Measurements from ENCODE around the gene APOBEC3F. TPM values are rescaled to one million over a fixed set of nuclear protein-coding genes. Genes with fewer than 3 reads are reported as not detected.
"Not testable (repeated sequence)": the region's sequence is repeated elsewhere in the genome, so short reads cannot be mapped to it uniquely, and the experiment has no call there.

Gene APOBEC3F
- total and polyA plus RNA-seq, 3 experiments from 2014 or later, result 20.5 to 30.1 (median 28.4) TPM

GRCh38 chr22:39077912-39078311 is 37.2 kb downstream of the APOBEC3F start:
- Histone ChIP-seq H3K4me1 (ENCODE audit: insufficient read depth, low read length) (peaks cover 46% of the 10 kb centered on the region), H3K27ac (ENCODE audit: low read depth, low read length) (peak overlapping the region; percentile 86), H3K36me3 (ENCODE audit: insufficient read depth, low read length) (peaks cover 23% of the 10 kb centered on the region), H3K4me3 (ENCODE audit: low read length) (peak overlapping the region; percentile 89)
- H3K27ac Mint-ChIP-seq, result peak overlapping the region; percentile 95 to 100 (median 98)
- H3K27me3 ChIP-seq (ENCODE audit: insufficient read depth, low read length, poor library complexity, severe bottlenecking); H3K9me3 ChIP-seq (ENCODE audit: low read length); H3K9me3 Mint-ChIP-seq; DNase-seq; H3K27me3 Mint-ChIP-seq: not testable (repeated sequence)
- peaks cover 13 to 52% (median 24%) of the 10 kb centered on the region in 3 donors for H3K36me3 Mint-ChIP-seq
- POLR2A ChIA-PET, result interaction anchor here (1.6 kb wide), 1 partner anchor 21 kb away, joined by 7 read pairs; no protein-coding TSS in a partner anchor
- peak overlapping the region; percentile 84 to 98 (median 93) for H3K4me3 Mint-ChIP-seq
- peaks cover 47 to 64% (median 56%) of the 10 kb centered on the region in 3 donors for H3K4me1 Mint-ChIP-seq
- CTCF ChIA-PET, result interaction anchor here (1.4 to 1.5 kb wide), 5 partner anchors 17 to 208 kb away, joined by 4 to 5 read pairs (median 4); no protein-coding TSS in a partner anchor

- Mint-ChIP-seq H3K9me3 (no peaks in the 10 kb centered on the region), H3K36me3 (peaks cover 13 to 56% (median 24%) of the 10 kb centered on the region in 3 donors), H3K4me1 (peaks cover 52 to 68% (median 60%) of the 10 kb centered on the region in 3 donors), H3K27ac (peak overlapping the region; percentile 95 to 100 (median 98)), H3K4me3 (peak overlapping the region; percentile 84 to 98 (median 93)), H3K27me3 (peaks cover 0 to 1% of the 10 kb centered on the region in 2 donors)
- Histone ChIP-seq H3K27ac (ENCODE audit: low read depth, low read length) (peak overlapping the region; percentile 86), H3K27me3 (ENCODE audit: insufficient read depth, low read length, poor library complexity, severe bottlenecking) (no peaks in the 10 kb centered on the region), H3K4me1 (ENCODE audit: insufficient read depth, low read length) (peaks cover 50% of the 10 kb centered on the region), H3K9me3 (ENCODE audit: low read length) (no peaks in the 10 kb centered on the region), H3K36me3 (ENCODE audit: insufficient read depth, low read length) (peaks cover 23% of the 10 kb centered on the region), H3K4me3 (ENCODE audit: low read length) (peak overlapping the region; percentile 89)
- POLR2A ChIA-PET, result interaction anchor here (1.6 kb wide), 1 partner anchor 20 kb away, joined by 7 read pairs; no protein-coding TSS in a partner anchor
- CTCF ChIA-PET, result interaction anchor here (1.4 to 1.6 kb wide), 6 partner anchors 12 to 208 kb away, joined by 3 to 5 read pairs (median 4); no protein-coding TSS in a partner anchor
- DNase-seq, result peak in 3 of 5 donors; percentile 31 to 63 (median 39)
Measured at GRCh38 chr22:39078329-39078728, 37.7 kb downstream of the APOBEC3F start.

GRCh38 chr22:39079054-39079637 is 38.5 kb downstream of the APOBEC3F start:
- H3K27ac Mint-ChIP-seq, result peak overlapping the region; percentile 95 to 100 (median 98)
- not testable (repeated sequence) for H3K9me3 ChIP-seq (ENCODE audit: low read length); H3K27me3 ChIP-seq (ENCODE audit: insufficient read depth, low read length, poor library complexity, severe bottlenecking); H3K27me3 Mint-ChIP-seq; H3K9me3 Mint-ChIP-seq
- H3K4me1 Mint-ChIP-seq, result peaks cover 56 to 76% (median 65%) of the 10 kb centered on the region in 3 donors
- POLR2A ChIA-PET, result interaction anchor here (0.6 to 1.0 kb wide), 3 partner anchors 11 to 324 kb away, joined by 3 to 6 read pairs (median 3); no protein-coding TSS in a partner anchor
- peak overlapping the region; percentile 86 for H3K27ac ChIP-seq (ENCODE audit: low read depth, low read length)
- CTCF ChIA-PET, result interaction anchor here (1.4 to 2.5 kb wide), 6 partner anchors 11 to 209 kb away, joined by 3 to 6 read pairs (median 4); no protein-coding TSS in a partner anchor
- peaks cover 13 to 65% (median 24%) of the 10 kb centered on the region in 3 donors for H3K36me3 Mint-ChIP-seq
- peaks cover 57% of the 10 kb centered on the region for H3K4me1 ChIP-seq (ENCODE audit: insufficient read depth, low read length)
- peak overlapping the region; percentile 89 for H3K4me3 ChIP-seq (ENCODE audit: low read length)
- peaks cover 23% of the 10 kb centered on the region for H3K36me3 ChIP-seq (ENCODE audit: insufficient read depth, low read length)
- H3K4me3 Mint-ChIP-seq, result peak overlapping the region; percentile 84 to 98 (median 93)
- DNase-seq, result peak in 1 of 5 donors; percentile 62

- CTCF ChIA-PET, result interaction anchor here (0.7 to 2.5 kb wide), 5 partner anchors 10 to 210 kb away, joined by 3 to 6 read pairs (median 3); no protein-coding TSS in a partner anchor
- Mint-ChIP-seq H3K36me3 (peaks cover 14 to 69% (median 24%) of the 10 kb centered on the region in 3 donors), H3K4me3 (peak overlapping the region; percentile 77 to 98 (median 93)), H3K27me3 (peaks cover 0 to 1% of the 10 kb centered on the region in 2 donors), H3K9me3 (no peaks in the 10 kb centered on the region), H3K4me1 (peaks cover 58 to 76% (median 65%) of the 10 kb centered on the region in 3 donors), H3K27ac (peak overlapping the region; percentile 90 to 99 (median 98))
- peak in 4 of 5 donors; percentile 59 to 78 (median 69) for DNase-seq
- Histone ChIP-seq H3K4me3 (ENCODE audit: low read length) (peak overlapping the region; percentile 28), H3K27me3 (ENCODE audit: insufficient read depth, low read length, poor library complexity, severe bottlenecking) (no peaks in the 10 kb centered on the region), H3K36me3 (ENCODE audit: insufficient read depth, low read length) (peaks cover 23% of the 10 kb centered on the region), H3K27ac (ENCODE audit: low read depth, low read length) (peak overlapping the region; percentile 86), H3K9me3 (ENCODE audit: low read length) (no peaks in the 10 kb centered on the region), H3K4me1 (ENCODE audit: insufficient read depth, low read length) (peaks cover 57% of the 10 kb centered on the region)
- POLR2A ChIA-PET, result interaction anchor here (0.7 to 1.0 kb wide), 3 partner anchors 10 to 18 kb away, joined by 6 read pairs; no protein-coding TSS in a partner anchor
Measured at GRCh38 chr22:39080052-39080762, 39.5 kb downstream of the APOBEC3F start.

GRCh38 chr22:39081016-39081415 is 40.4 kb downstream of the APOBEC3F start:
- Histone ChIP-seq H3K36me3 (ENCODE audit: insufficient read depth, low read length) (peaks cover 23% of the 10 kb centered on the region), H3K27ac (ENCODE audit: low read depth, low read length) (peak overlapping the region; percentile 86), H3K9me3 (ENCODE audit: low read length) (no peaks in the 10 kb centered on the region), H3K4me3 (ENCODE audit: low read length) (peak overlapping the region; percentile 12), H3K27me3 (ENCODE audit: insufficient read depth, low read length, poor library complexity, severe bottlenecking) (no peaks in the 10 kb centered on the region), H3K4me1 (ENCODE audit: insufficient read depth, low read length) (peaks cover 57% of the 10 kb centered on the region)
- Mint-ChIP-seq H3K9me3 (no peaks in the 10 kb centered on the region), H3K36me3 (peaks cover 14 to 74% (median 24%) of the 10 kb centered on the region in 3 donors), H3K4me3 (peak overlapping the region; percentile 77 to 98 (median 93)), H3K27me3 (peaks cover 0 to 1% of the 10 kb centered on the region in 2 donors), H3K27ac (peak overlapping the region; percentile 90 to 99 (median 98)), H3K4me1 (peaks cover 59 to 78% (median 62%) of the 10 kb centered on the region in 3 donors)
- ChIA-PET POLR2A (interaction anchor here (0.7 kb wide), 1 partner anchor 17 kb away, joined by 6 read pairs; no protein-coding TSS in a partner anchor), CTCF (interaction anchor here (0.7 to 2.5 kb wide), 3 partner anchors 10 to 78 kb away, joined by 3 to 6 read pairs (median 3); no protein-coding TSS in a partner anchor)
- DNase-seq, result no peak

- POLR2A ChIA-PET, result no interaction called here
- Mint-ChIP-seq H3K36me3 (peaks cover 14 to 79% (median 24%) of the 10 kb centered on the region in 3 donors), H3K4me1 (peaks cover 60 to 78% (median 61%) of the 10 kb centered on the region in 3 donors), H3K9me3 (no peaks in the 10 kb centered on the region), H3K27ac (peak overlapping the region; percentile 90 to 99 (median 98)), H3K27me3 (peaks cover 0 to 1% of the 10 kb centered on the region in 2 donors), H3K4me3 (peak overlapping the region; percentile 77 to 98 (median 93))
- peak overlapping the region; percentile 86 for H3K27ac ChIP-seq (ENCODE audit: low read depth, low read length)
- DNase-seq, result no peak
- H3K27me3 ChIP-seq (ENCODE audit: insufficient read depth, low read length, poor library complexity, severe bottlenecking), result no peaks in the 10 kb centered on the region
- CTCF ChIA-PET, result no interaction called here
- peaks cover 57% of the 10 kb centered on the region for H3K4me1 ChIP-seq (ENCODE audit: insufficient read depth, low read length)
- peaks cover 27% of the 10 kb centered on the region for H3K36me3 ChIP-seq (ENCODE audit: insufficient read depth, low read length)
- peak overlapping the region; percentile 12 for H3K4me3 ChIP-seq (ENCODE audit: low read length)
- no peaks in the 10 kb centered on the region for H3K9me3 ChIP-seq (ENCODE audit: low read length)
Measured at GRCh38 chr22:39081598-39081997, 40.9 kb downstream of the APOBEC3F start.

GRCh38 chr22:39083212-39084165 is 42.8 kb downstream of the APOBEC3F start:
- Mint-ChIP-seq H3K4me1 (peaks cover 71 to 83% (median 71%) of the 10 kb centered on the region in 3 donors), H3K4me3 (peak overlapping the region in 6 of 7 donors; percentile 38 to 98 (median 60)), H3K27ac (peak overlapping the region; percentile 67 to 99 (median 96)), H3K36me3 (peaks cover 16 to 76% (median 21%) of the 10 kb centered on the region in 3 donors), H3K9me3 (no peaks in the 10 kb centered on the region), H3K27me3 (no peaks in the 10 kb centered on the region)
- Histone ChIP-seq H3K9me3 (ENCODE audit: low read length) (no peaks in the 10 kb centered on the region), H3K27ac (ENCODE audit: low read depth, low read length) (no peak overlapping the region), H3K36me3 (ENCODE audit: insufficient read depth, low read length) (peaks cover 27% of the 10 kb centered on the region), H3K4me1 (ENCODE audit: insufficient read depth, low read length) (peaks cover 55% of the 10 kb centered on the region), H3K27me3 (ENCODE audit: insufficient read depth, low read length, poor library complexity, severe bottlenecking) (no peaks in the 10 kb centered on the region), H3K4me3 (ENCODE audit: low read length) (no peak overlapping the region)
- no peak for DNase-seq
- ChIA-PET POLR2A (no interaction called here), CTCF (no interaction called here)

Data from CD8-positive, alpha-beta memory T cell (primary cell).